Measurements from ENCODE around the gene PCYT1B. TPM values are rescaled to one million over a fixed set of nuclear protein-coding genes. Genes with fewer than 3 reads are reported as not detected.
A peak's percentile ranks its signal among the peaks of the same experiment; 100 is the strongest.

PCYT1B gene
- total and polyA plus RNA-seq, 2 of the 13 experiments (the other 11 are each of a cell fraction or from before 2014, with no cell fraction given) = 6.1 to 9.2 TPM

DNA sequence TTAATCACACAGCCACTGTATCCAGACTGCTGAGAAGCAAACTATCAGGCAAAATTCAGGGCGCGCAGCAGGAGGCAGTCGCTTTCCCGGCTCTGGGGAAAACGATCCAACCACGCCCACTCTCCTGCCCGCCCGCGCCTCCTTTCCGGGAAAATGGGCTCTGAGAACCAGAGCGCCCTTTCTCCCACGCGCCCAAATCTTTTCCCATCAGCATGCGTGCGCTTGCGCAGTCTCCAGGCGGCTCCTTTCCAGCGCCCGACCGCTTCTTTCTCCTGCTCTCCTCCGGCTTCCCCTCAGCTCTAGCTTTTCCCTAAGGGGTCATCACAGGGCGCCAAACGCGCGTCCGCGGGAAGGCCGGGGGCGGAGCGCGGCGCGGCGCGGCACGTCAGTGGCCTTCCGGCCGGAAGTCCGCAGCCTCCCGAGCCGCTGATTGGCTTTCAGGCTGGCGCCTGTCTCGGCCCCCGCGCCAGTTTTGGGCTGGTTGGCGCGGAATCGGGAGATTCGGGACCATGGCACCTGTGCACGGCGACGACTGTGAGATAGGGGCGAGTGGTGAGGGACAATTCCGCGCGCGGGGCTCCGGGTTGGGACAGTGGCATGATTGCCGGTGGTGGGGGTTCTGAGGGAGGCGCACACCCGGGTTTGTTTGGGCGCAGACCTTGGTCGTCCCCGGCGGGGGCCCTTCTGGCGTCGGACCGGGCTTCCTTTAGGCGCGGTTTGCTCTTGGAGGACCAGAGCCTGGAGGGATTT, 46.5 kb upstream of the PCYT1B start, which contains the start of gene POLA1 (continued):
- TF ChIP-seq, protein P1, sequence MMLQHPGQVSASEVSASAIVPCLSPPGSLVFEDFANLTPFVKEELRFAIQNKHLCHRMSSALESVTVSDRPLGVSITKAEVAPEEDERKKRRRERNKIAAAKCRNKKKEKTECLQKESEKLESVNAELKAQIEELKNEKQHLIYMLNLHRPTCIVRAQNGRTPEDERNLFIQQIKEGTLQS (CRISPR knock-in tag; IDR thresholded peaks at IDR 0.05) = no peak
- TF ChIP-seq ATRX (CRISPR knock-in tag; IDR thresholded peaks at IDR 0.05; ENCODE audit: borderline replicate concordance) = no peak
- TF ChIP-seq, protein P2, sequence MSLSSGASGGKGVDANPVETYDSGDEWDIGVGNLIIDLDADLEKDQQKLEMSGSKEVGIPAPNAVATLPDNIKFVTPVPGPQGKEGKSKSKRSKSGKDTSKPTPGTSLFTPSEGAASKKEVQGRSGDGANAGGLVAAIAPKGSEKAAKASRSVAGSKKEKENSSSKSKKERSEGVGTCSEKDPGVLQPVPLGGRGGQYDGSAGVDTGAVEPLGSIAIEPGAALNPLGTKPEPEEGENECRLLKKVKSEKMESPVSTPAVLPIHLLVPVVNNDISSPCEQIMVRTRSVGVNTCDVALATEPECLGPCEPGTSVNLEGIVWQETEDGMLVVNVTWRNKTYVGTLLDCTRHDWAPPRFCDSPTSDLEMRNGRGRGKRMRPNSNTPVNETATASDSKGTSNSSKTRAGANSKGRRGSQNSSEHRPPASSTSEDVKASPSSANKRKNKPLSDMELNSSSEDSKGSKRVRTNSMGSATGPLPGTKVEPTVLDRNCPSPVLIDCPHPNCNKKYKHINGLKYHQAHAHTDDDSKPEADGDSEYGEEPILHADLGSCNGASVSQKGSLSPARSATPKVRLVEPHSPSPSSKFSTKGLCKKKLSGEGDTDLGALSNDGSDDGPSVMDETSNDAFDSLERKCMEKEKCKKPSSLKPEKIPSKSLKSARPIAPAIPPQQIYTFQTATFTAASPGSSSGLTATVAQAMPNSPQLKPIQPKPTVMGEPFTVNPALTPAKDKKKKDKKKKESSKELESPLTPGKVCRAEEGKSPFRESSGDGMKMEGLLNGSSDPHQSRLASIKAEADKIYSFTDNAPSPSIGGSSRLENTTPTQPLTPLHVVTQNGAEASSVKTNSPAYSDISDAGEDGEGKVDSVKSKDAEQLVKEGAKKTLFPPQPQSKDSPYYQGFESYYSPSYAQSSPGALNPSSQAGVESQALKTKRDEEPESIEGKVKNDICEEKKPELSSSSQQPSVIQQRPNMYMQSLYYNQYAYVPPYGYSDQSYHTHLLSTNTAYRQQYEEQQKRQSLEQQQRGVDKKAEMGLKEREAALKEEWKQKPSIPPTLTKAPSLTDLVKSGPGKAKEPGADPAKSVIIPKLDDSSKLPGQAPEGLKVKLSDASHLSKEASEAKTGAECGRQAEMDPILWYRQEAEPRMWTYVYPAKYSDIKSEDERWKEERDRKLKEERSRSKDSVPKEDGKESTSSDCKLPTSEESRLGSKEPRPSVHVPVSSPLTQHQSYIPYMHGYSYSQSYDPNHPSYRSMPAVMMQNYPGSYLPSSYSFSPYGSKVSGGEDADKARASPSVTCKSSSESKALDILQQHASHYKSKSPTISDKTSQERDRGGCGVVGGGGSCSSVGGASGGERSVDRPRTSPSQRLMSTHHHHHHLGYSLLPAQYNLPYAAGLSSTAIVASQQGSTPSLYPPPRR (CRISPR knock-in tag; IDR thresholded peaks at IDR 0.05; ENCODE audit: borderline replicate concordance) = no peak
- no peak for TF ChIP-seq HMGXB3 (CRISPR knock-in tag; IDR thresholded peaks at IDR 0.05; ENCODE audit: borderline replicate concordance)
- TF ChIP-seq ZNF563 (CRISPR knock-in tag; IDR thresholded peaks at IDR 0.05) = peak; percentile 54; the same call in 1 of the 2 replicates
- peak; percentile 55; the same call in 1 of the 2 replicates for TF ChIP-seq ZNF607 (CRISPR knock-in tag; IDR thresholded peaks at IDR 0.05; ENCODE audit: borderline replicate concordance)
- no peak for TF ChIP-seq HHEX (CRISPR knock-in tag; IDR thresholded peaks at IDR 0.05)
- TF ChIP-seq, protein P3, sequence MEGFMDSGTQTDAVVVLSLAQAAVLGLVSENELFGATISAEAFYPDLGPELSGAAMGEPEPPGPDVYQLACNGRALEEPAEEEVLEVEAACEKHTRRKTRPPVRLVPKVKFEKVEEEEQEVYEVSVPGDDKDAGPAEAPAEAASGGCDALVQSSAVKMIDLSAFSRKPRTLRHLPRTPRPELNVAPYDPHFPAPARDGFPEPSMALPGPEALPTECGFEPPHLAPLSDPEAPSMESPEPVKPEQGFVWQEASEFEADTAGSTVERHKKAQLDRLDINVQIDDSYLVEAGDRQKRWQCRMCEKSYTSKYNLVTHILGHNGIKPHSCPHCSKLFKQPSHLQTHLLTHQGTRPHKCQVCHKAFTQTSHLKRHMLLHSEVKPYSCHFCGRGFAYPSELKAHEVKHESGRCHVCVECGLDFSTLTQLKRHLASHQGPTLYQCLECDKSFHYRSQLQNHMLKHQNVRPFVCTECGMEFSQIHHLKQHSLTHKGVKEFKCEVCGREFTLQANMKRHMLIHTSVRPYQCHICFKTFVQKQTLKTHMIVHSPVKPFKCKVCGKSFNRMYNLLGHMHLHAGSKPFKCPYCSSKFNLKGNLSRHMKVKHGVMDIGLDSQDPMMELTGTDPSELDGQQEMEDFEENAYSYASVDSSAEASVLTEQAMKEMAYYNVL (CRISPR knock-in tag; IDR thresholded peaks at IDR 0.05; ENCODE audit: borderline replicate concordance) = no peak
- TF ChIP-seq MAF1 (CRISPR knock-in tag; IDR thresholded peaks at IDR 0.05; ENCODE audit: borderline replicate concordance) = no peak
- no peak for TF ChIP-seq MTF2 (CRISPR knock-in tag; IDR thresholded peaks at IDR 0.05; ENCODE audit: borderline replicate concordance)
- TF ChIP-seq ZZZ3 (CRISPR knock-in tag; IDR thresholded peaks at IDR 0.05; ENCODE audit: borderline replicate concordance) = peak; percentile 56; the same call in 1 of the 2 replicates
- no peak for TF ChIP-seq TCF7L2 (IDR thresholded peaks at IDR 0.05; ENCODE audit: low read depth, low read length)
- TF ChIP-seq SMARCC2 (IDR thresholded peaks at IDR 0.05) = no peak
- no peak for TF ChIP-seq RBM39 (IDR thresholded peaks at IDR 0.05; ENCODE audit: low read depth, low read length, poor library complexity, severe bottlenecking)
- TF ChIP-seq ZFY (CRISPR knock-in tag; IDR thresholded peaks at IDR 0.05) = peak; percentile 53; the same call in 1 of the 2 replicates
- no peak for TF ChIP-seq HIVEP1 (CRISPR knock-in tag; IDR thresholded peaks at IDR 0.05)
- TF ChIP-seq NFIB (CRISPR knock-in tag; IDR thresholded peaks at IDR 0.05; ENCODE audit: borderline replicate concordance) = no peak

All from HepG2 (cell line).